Body of pancreas (tissue), 4 donors: ENCODE results near the gene BMP8A. TPM values are rescaled to one million over a fixed set of nuclear protein-coding genes. Genes with fewer than 3 reads are reported as not detected.
"Not testable (repeated sequence)": the region's sequence is repeated elsewhere in the genome, so short reads cannot be mapped to it uniquely, and the experiment has no call there.

Experiments used
- ATAC-seq: fragments of 150-250 bp; one replicate; pipeline ENCODE4 v1.9.1; 2016
- DNase-seq, 4 donors: peaks; one replicate each; pipeline ENCODE4 v3.0.0-alpha.2; 2019
- H3K27ac ChIP-seq, 4 donors: fragments of 200-600 bp; sonication (generic); 1 replicate in 3 of 4; 2 replicates in 1 of 4; pipeline versions ENCODE4 v1.5.1 to v1.6.1; 2016 to 2019; ENCODE audit warnings: mild to moderate bottlenecking in 1 of 4, mixed read lengths in 1 of 4, moderate library complexity in 1 of 4
- H3K27me3 ChIP-seq, 2 donors: fragments of 200-600 bp; sonication (generic); one replicate each; pipeline ENCODE4 v1.6.0; 2016; ENCODE audit warnings: mild to moderate bottlenecking in 1 of 2
- H3K36me3 ChIP-seq, 2 donors: fragments of 200-600 bp; sonication (generic); replicated peaks in 1 of 2; 2 replicates each; pipeline ENCODE4 v1.5.1; 2016; ENCODE audit warnings: low read depth in 2 of 2; ENCODE audit not compliant: insufficient read depth in 1 of 2
- H3K4me1 ChIP-seq: fragments of 200-600 bp; sonication (generic); one replicate; pipeline ENCODE4 v1.6.0; 2016
- H3K4me3 ChIP-seq, 2 donors: fragments of 200-600 bp; sonication (generic); 1 replicate in 1 of 2; 2 replicates in 1 of 2; pipeline ENCODE4 v1.5.1; 2016 to 2019
- H3K9me3 ChIP-seq, 3 donors: fragments of 200-600 bp; sonication (generic); 1 replicate in 2 of 3; 2 replicates in 1 of 3; pipeline ENCODE4 v1.5.1; 2016
- POLR2A ChIP-seq, 3 donors: fragments of 450-650 bp; IDR thresholded peaks; one replicate each; pipeline ENCODE4 v1.6.1; 2016; ENCODE audit warnings: antibody characterized with exemption in 3 of 3, mild to moderate bottlenecking in 2 of 3
- WGBS, 2 donors: methylation state at CpG; one replicate each; pipeline ENCODE4 v1.1.5; 2017; 5-methylcytosine and 5-hydroxymethylcytosine counted together
- intact Hi-C: fragments of 100-400 bp; cut with DNase I; formaldehyde crosslinking; loops from one replicate; pipeline ENCODE4 v1.15.1; 2023
- total RNA-seq, 2 donors: library from RNA; depleted of rRNA; stranded (reverse); fragments of >200 nt; gene quantifications; one replicate each; pipeline ENCODE4 v1.1.0, GENCODE V29; 2016
- TF ChIP-seq, protein P1 (sequence below), 7 experiments: fragments of 450-650 bp in 4 of 7; fragments of 200-600 bp in 3 of 7; sonication (generic) in 3 of 7; IDR thresholded peaks; one replicate each; pipeline ENCODE4 v1.5.1; 2016 to 2019; ENCODE audit warnings: antibody characterized with exemption in 7 of 7

Gene BMP8A
- total RNA-seq, 2 donors from 2014 or later, result 5.7 TPM; not detected in 1

GRCh38 chr1:39500862-39501389 is 9.5 kb downstream of the BMP8A start:
- Histone ChIP-seq H3K27me3 (no peaks in the 10 kb centered on the region), H3K9me3 (no peaks in the 10 kb centered on the region), H3K4me3 (no peak overlapping the region), H3K4me1 (peaks cover 7% of the 10 kb centered on the region), H3K36me3 (no peaks in the 10 kb centered on the region), H3K27ac (no peak overlapping the region)
- WGBS, 2 donors, result 83 to 86% methylated on average over 4 of the region's 4 CpGs
- DNase-seq, result no peak
- intact Hi-C loops, result no loop called here
- no peak for ATAC-seq
- no peak for TF ChIP-seq POLR2A (IDR thresholded peaks at IDR 0.05)
- TF ChIP-seq, protein P1, sequence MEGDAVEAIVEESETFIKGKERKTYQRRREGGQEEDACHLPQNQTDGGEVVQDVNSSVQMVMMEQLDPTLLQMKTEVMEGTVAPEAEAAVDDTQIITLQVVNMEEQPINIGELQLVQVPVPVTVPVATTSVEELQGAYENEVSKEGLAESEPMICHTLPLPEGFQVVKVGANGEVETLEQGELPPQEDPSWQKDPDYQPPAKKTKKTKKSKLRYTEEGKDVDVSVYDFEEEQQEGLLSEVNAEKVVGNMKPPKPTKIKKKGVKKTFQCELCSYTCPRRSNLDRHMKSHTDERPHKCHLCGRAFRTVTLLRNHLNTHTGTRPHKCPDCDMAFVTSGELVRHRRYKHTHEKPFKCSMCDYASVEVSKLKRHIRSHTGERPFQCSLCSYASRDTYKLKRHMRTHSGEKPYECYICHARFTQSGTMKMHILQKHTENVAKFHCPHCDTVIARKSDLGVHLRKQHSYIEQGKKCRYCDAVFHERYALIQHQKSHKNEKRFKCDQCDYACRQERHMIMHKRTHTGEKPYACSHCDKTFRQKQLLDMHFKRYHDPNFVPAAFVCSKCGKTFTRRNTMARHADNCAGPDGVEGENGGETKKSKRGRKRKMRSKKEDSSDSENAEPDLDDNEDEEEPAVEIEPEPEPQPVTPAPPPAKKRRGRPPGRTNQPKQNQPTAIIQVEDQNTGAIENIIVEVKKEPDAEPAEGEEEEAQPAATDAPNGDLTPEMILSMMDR (IDR thresholded peaks at IDR 0.05), result no peak

DNA sequence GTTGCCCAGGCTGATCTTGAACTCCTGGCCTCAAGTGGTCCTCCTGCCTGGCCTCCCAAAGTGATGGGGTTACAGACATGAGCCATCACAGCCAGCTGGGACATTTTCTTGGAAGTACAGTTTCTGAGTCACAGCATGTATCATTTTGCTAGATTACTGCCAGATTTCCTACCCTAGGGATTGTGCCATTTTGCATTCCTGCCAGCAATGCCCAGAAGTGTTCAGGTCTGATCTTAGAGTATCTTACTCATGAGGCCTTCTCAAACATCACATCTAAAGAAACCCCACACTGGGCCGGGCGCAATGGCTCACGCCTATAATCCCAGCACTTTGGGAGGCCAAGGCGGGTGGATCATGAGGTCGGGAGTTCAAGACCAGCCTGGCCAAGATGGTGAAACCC is 10.2 kb downstream of the BMP8A start:
- no peaks in the 10 kb centered on the region for H3K27me3 ChIP-seq
- no peak overlapping the region for H3K4me3 ChIP-seq
- H3K4me1 ChIP-seq, result peaks cover 5% of the 10 kb centered on the region
- DNase-seq, result no peak
- no peak for TF ChIP-seq POLR2A (IDR thresholded peaks at IDR 0.05)
- TF ChIP-seq, protein P1 (IDR thresholded peaks at IDR 0.05), result no peak
- 77 to 93% methylated on average over 5 of the region's 5 CpGs for WGBS, 2 donors
- intact Hi-C loops, result no loop called here
- no peak overlapping the region for H3K27ac ChIP-seq
- no peaks in the 10 kb centered on the region for H3K9me3 ChIP-seq
- no peaks in the 10 kb centered on the region for H3K36me3 ChIP-seq
- no peak for ATAC-seq

DNA sequence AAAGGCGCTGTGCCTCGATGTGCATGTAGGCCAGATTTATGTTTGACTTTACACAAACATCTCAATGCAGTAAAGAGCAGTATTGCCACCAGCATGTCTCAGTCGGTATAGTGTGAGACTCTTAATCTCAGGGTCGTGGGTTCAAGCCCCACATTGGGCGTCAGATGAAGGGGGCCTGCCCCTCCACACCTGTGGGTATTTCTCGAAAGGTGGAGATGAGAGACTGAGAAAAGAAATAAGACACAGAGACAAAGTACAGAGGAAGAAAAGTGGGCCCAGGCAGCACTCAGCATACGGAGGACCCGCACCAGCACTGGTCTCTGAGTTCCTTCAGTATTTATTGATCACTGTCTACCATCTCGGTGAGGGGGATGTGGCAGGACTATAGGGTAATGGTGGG is 13.0 kb downstream of the BMP8A start:
- H3K4me1 ChIP-seq, intact Hi-C loops, H3K27ac ChIP-seq, DNase-seq, H3K9me3 ChIP-seq, H3K4me3 ChIP-seq, H3K27me3 ChIP-seq, H3K36me3 ChIP-seq, ATAC-seq: not testable (repeated sequence)
- 78 to 81% methylated on average over 9 of the region's 9 CpGs for WGBS, 2 donors

DNA sequence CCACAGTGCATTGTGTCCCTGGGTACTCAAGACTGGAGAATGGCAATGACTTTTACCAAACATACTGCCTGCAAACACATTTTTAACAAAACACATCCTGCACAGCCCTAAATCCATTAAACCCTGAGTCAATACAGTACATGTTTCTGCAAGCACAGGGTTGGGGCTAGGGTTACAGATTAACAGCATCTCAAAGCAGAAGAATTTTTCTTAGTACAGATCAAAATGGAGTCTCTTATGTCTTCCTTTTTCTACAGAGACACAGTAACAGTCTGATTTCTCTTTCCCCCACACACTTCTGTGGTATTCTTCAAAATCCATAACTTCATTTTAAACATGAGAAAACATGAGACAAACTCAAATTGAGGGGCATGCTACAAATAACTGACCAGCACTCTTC is 13.9 kb downstream of the BMP8A start:
- intact Hi-C loops, result no loop called here

GRCh38 chr1:39507230-39507928 is 15.9 kb downstream of the BMP8A start:
- H3K4me1 ChIP-seq, result peaks cover 4% of the 10 kb centered on the region
- no peaks in the 10 kb centered on the region for H3K9me3 ChIP-seq
- no peaks in the 10 kb centered on the region for H3K36me3 ChIP-seq
- no peak overlapping the region for H3K27ac ChIP-seq
- 84 to 90% methylated on average over 14 of the region's 14 CpGs for WGBS, 2 donors
- no peaks in the 10 kb centered on the region for H3K27me3 ChIP-seq
- intact Hi-C loops, result no loop called here
- no peak for ATAC-seq
- no peak for TF ChIP-seq POLR2A (IDR thresholded peaks at IDR 0.05)
- TF ChIP-seq, protein P1 (IDR thresholded peaks at IDR 0.05), result no peak
- DNase-seq, result no peak
- H3K4me3 ChIP-seq, result no peak overlapping the region

More for the DNA sequence above, 13.9 kb downstream of the BMP8A start:
- H3K36me3 ChIP-seq, result no peaks in the 10 kb centered on the region
- DNase-seq (no peak), ATAC-seq (no peak)
- no peak overlapping the region for H3K27ac ChIP-seq
- H3K4me1 ChIP-seq, result peaks cover 4% of the 10 kb centered on the region
- TF ChIP-seq, protein P1 (IDR thresholded peaks at IDR 0.05), result no peak
- TF ChIP-seq POLR2A (IDR thresholded peaks at IDR 0.05), result no peak
- no peaks in the 10 kb centered on the region for H3K27me3 ChIP-seq
- H3K4me3 ChIP-seq, result no peak overlapping the region
- H3K9me3 ChIP-seq, result no peaks in the 10 kb centered on the region
